HG03520 (cell line): ENCODE data around the gene AGFG2.

Experiments used
- ATAC-seq: cut with Tn5 transposase; IDR thresholded peaks from one replicate; pipeline ENCODE4 v1.9.1; 2021; ENCODE audit warnings: mild to moderate bottlenecking, moderate library complexity; ENCODE audit not compliant: unreplicated experiment

The AGFG2 gene

GRCh38 chr7:100570954-100571828 lies 32.2 kb downstream of the AGFG2 start:
- no peak for ATAC-seq

GRCh38 chr7:100571829-100572116 lies 32.8 kb downstream of the AGFG2 start:
- no peak for ATAC-seq

- no peak for ATAC-seq
These were observed 33.4 kb downstream of the AGFG2 start for GRCh38 chr7:100572281-100572948.

DNA sequence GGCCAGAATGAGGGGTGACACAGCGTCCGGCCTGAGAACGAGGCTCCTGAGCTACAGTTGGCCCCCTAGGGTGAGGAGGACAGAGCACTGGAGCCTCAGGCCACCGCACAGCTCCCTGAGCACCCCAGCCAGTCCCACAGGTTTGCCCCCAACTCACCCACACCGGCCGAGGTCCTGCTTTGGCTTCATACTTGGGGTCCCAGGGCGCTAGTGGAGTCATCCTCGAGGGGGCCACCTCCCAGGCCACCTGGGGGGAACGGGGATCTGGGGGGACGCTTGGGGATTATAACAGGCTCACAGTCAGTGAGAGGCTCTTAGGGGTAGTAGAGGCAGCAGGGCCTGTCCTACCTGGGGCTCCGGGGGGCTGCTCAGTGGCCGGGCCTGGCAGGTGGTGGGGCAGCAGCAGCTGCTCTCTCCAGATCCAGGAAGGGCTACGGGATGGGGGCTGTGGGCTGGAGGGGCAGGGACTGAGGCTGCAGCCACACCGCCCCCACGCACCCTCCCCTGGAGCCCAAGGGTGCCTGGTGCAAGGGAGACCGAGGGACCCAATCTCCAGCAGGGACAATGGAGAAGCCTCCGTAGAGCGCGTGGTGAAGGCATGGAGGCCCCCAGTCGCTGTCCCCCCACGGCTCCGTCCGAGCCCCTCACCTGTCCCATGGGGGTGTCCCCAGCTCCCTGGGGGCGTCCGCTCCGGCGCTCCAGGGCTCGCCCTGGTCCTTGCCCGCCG lies 34.1 kb downstream of the AGFG2 start:
- no peak for ATAC-seq

- ATAC-seq, result no peak
These were observed 34.8 kb downstream of the AGFG2 start, which contains the start of gene SAP25 for GRCh38 chr7:100573691-100574361. Gene SAP25, minus strand, starts transcription at chr7:100573900. Its CDS starts 158 bp downstream, at chr7:100573742.

- no peak for ATAC-seq
These were observed 35.6 kb downstream of the AGFG2 start for GRCh38 chr7:100574362-100575205.

- no peak for ATAC-seq
These were observed 36.2 kb downstream of the AGFG2 start for GRCh38 chr7:100575206-100575631.

- no peak for ATAC-seq
These were observed 36.9 kb downstream of the AGFG2 start for GRCh38 chr7:100575746-100576383.

DNA sequence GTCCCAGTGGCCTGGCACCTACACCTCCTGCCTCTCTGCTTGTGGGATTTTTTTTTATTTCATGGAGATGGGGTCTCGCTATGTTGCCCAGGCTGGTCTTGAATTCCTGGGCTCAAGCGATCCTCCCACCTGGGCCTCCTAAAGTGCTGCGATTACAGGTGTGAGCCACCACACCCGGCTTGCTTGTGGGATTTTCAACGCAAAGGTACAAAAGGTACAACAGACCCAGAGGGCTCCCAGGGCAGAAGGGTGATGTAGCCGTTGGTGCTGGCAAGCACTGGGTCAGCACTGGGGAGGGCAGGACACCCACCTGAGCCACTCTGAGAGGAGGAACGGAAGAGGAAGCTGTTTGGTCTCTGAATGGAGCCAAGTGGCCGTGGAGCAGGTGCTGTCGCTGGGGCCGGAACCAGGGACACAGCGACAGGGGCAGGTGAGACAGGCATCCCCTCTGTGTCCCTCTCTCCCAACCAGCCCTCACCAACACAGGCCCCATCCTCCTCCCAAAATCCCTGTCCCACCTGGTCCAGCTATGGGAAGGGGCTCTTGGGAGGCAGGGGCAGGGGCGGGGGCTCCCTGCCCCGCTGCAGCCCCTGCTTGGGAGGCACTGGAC lies 37.5 kb downstream of the AGFG2 start:
- ATAC-seq, result no peak

DNA sequence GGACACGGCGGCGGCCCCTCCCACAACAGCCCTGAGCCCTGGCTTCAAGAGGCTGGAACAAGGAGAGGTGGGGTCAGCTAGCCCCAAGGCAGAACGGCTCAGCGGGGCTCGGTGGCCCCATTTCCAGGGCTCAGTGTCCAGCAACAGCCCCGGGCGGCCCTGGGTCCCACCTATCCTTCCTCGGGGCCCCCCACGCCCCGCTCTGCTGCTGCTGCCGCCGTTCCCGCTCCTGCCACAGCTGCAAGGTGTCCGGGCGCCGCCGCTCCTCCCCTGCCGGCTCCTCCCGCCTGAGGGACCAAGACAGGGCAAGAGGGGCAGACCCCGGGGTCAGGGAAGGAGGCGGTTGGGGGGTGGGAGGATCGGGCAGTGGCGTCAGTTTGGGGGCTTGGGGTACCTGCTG lies 38.1 kb downstream of the AGFG2 start:
- no peak for ATAC-seq

- no peak for ATAC-seq
These were observed 38.5 kb downstream of the AGFG2 start for GRCh38 chr7:100577507-100577906.

GRCh38 chr7:100578246-100579183 lies 39.5 kb downstream of the AGFG2 start:
- no peak for ATAC-seq

DNA sequence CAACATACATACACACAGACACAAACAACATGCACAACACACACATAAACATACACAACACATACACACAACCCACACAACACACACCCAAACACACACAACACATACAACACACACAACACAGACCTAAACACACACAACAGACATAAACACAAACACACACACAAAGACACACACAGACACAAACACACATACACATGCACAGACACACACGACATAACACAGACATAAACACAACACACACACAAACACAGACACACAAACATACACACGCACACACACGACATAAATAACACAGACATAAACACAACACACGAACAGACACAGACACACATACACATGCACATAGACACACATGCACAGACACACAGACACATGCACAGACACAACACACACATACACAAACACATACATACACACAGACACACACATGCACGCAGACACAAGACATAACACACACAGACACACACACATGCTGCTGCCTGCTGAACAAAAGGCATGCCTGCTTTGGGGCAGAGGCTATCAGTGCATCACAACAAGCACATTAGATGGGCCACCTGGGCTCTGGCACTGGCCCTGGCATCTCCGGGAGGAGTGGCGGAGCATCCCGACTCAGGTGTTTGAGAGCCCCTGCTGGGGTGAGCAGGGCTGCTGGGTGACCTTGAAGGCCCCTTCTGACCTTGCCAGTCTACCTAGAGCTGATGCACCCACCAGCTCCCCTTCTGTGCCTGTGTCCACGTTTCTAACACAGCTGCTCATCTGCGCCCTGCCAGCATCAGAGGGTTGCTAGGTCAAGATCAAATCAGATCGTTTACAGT lies 41.7 kb downstream of the AGFG2 start:
- no peak for ATAC-seq

DNA sequence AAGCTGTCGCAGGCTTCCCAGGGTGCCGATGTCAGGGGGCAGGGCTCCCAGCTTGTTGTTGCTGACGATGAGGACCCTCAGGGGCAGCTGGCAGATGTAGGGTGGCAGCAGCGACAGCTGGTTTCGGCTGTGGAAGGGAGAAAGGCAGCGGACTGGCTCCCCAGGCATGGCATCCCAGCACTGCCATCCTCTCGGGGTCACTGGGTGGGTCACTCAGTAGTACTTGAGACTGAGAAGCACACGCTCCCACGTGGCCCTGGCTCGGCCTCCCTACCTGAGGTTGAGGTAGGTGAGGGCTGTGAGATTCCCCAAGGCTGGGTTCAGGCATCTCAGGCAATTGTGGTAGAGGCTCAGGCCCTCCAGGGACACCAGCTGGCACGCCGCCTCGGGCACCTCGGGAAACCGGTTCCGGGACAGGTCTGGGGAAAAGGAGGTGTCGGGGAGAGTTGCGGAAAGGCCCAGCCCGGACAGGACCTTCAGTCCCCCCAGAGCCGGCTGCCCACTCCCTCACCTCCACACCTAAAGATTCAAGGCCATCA lies 43.1 kb downstream of the AGFG2 start:
- ATAC-seq, result no peak

- no peak for ATAC-seq
These were observed 43.6 kb downstream of the AGFG2 start for GRCh38 chr7:100582650-100583049.

DNA sequence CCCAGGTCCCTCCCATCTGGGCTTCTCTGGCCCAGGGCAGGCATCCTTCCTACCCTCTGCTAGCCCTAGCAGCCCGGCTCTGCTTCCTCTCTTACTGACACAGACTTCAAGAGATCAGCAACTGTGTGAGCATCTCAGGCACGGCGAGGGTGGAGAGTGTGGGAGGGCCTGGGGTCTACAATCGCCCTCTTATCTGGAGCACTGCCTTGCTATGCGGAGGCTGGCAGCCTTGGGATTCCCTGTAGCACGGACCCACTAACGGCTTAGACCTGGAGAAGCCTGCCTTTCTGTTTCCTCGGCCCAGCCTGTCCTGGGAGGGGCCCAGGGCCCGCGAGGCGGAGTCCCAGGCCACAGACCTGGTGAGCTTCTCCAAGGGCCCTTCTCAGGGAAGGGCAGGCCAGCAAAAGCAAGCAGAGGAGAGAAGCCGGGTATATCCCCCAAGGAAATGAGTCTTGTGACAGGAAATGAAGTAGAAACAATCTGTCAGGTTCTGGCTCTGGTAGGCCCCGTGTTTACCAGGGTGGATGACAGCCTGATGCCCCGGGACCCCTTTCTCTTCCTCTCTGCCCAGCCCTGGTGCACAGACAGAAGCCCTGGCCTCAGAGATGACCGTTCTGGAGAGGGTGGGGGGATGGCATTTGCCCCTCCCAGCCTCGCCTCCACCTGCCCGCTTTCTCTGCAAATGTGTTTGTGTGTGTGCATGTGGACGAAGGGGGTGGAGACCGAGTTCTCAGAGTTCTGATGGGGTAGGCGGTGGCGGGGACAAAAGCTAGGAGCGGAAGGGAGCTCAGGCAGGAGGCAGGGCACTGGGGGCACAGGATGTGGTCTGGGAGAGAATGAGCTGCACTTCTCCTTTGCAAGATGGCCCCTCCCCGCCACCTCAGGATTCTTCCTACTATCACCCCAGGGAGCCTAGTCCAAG lies 44.4 kb downstream of the AGFG2 start:
- no peak for ATAC-seq
